Neural cell (in vitro differentiated cells): ENCODE results near the gene DBN1. TPM values are rescaled to one million over a fixed set of nuclear protein-coding genes. Genes with fewer than 3 reads are reported as not detected.

ENCODE experiments used
- H2AFZ ChIP-seq: fragments of 200-600, 300-800 bp; sonication (generic), shearing (Covaris generic); 2 replicates; pipeline ENCODE4 v1.6.0; 2014; ENCODE audit warnings: low read depth, mild to moderate bottlenecking, antibody characterized with exemption, low read length, moderate library complexity
- H3F3A ChIP-seq: fragments of 200-600 bp; shearing (Covaris generic); 2 replicates; pipeline ENCODE4 v1.6.1; 2016; ENCODE audit warnings: mild to moderate bottlenecking, moderate library complexity, mixed read lengths, antibody characterized with exemption, low read length; ENCODE audit not compliant: insufficient read depth, poor library complexity, severe bottlenecking
- H3K27ac ChIP-seq: fragments of 200-600, 300-800 bp; sonication (generic), shearing (Covaris generic); 2 replicates; pipeline ENCODE4 v1.5.1; 2014; ENCODE audit warnings: mild to moderate bottlenecking, low read length, moderate library complexity
- H3K27me3 ChIP-seq: fragments of 300-800, 200-600 bp; sonication (generic), shearing (Covaris generic); 2 replicates; pipeline ENCODE4 v1.6.0; 2014; ENCODE audit warnings: mild to moderate bottlenecking, low read depth, low read length, moderate library complexity; ENCODE audit not compliant: insufficient read depth
- H3K36me3 ChIP-seq: fragments of 300-800, 200-600 bp; sonication (generic), shearing (Covaris generic); 2 replicates; pipeline ENCODE4 v1.5.1; 2014; ENCODE audit warnings: mild to moderate bottlenecking, antibody characterized with exemption, low read length, moderate library complexity; ENCODE audit not compliant: insufficient read depth
- H3K4me2 ChIP-seq: fragments of 300-800, 200-600 bp; sonication (generic), shearing (Covaris generic); 2 replicates; pipeline ENCODE4 v1.6.0; 2014; ENCODE audit warnings: mild to moderate bottlenecking, low read length
- H3K4me3 ChIP-seq: fragments of 300-800, 200-600 bp; sonication (generic), shearing (Covaris generic); 2 replicates; pipeline ENCODE4 v1.5.1; 2014; ENCODE audit warnings: mild to moderate bottlenecking, low read length, moderate library complexity
- H3K79me2 ChIP-seq: fragments of 200-600 bp; shearing (Covaris generic); replicated peaks from 2 replicates; pipeline ENCODE4 v1.6.0; 2014; ENCODE audit warnings: mild to moderate bottlenecking, low read length, moderate library complexity; ENCODE audit not compliant: insufficient read depth
- H3K9ac ChIP-seq: fragments of 300-800, 200-600 bp; sonication (generic), shearing (Covaris generic); 2 replicates; pipeline ENCODE4 v1.6.1; 2016; ENCODE audit warnings: mild to moderate bottlenecking, low read length, mixed read lengths
- H3K9me2 ChIP-seq: fragments of 200-600 bp; shearing (Covaris generic); 2 replicates; pipeline ENCODE4 v1.6.1; 2016; ENCODE audit warnings: mild to moderate bottlenecking, low read length, mixed read lengths; ENCODE audit not compliant: insufficient read depth
- H3K9me3 ChIP-seq: fragments of 200-600, 300-800 bp; sonication (generic), shearing (Covaris generic); 2 replicates; pipeline ENCODE4 v1.6.1; 2016; ENCODE audit warnings: mild to moderate bottlenecking, mixed run types, low read length, moderate library complexity, mixed read lengths
- H4K20me1 ChIP-seq: fragments of 200-600 bp; shearing (Covaris generic); 2 replicates; pipeline ENCODE4 v1.6.1; 2016; ENCODE audit warnings: mild to moderate bottlenecking, mixed run types; ENCODE audit not compliant: insufficient read depth
- EP300 ChIP-seq: fragments of 450-650 bp; conservative IDR thresholded peaks from 2 replicates; pipeline ENCODE4 v1.6.1; 2014; ENCODE audit warnings: antibody characterized with exemption, mild to moderate bottlenecking, moderate library complexity; ENCODE audit not compliant: poor library complexity, severe bottlenecking
- EZH2 ChIP-seq: fragments of 200-600, 300-800 bp; shearing (Covaris generic), sonication (generic); IDR thresholded peaks from 2 replicates; pipeline ENCODE4 v1.6.1; 2014; ENCODE audit warnings: antibody characterized with exemption, low read length, borderline replicate concordance, mild to moderate bottlenecking; ENCODE audit not compliant: insufficient read depth, poor library complexity, severe bottlenecking
- MXI1 ChIP-seq: fragments of 450-650 bp; conservative IDR thresholded peaks from 2 replicates; pipeline ENCODE4 v1.6.1; 2014; ENCODE audit warnings: antibody characterized with exemption, mild to moderate bottlenecking; ENCODE audit not compliant: poor library complexity, severe bottlenecking
- POLR2AphosphoS5 ChIP-seq: IDR thresholded peaks from 2 replicates; pipeline ENCODE4 v1.6.1; 2012
- RAD21 ChIP-seq: fragments of 450-650 bp; conservative IDR thresholded peaks from 2 replicates; pipeline ENCODE4 v1.6.1; 2014; ENCODE audit warnings: antibody characterized with exemption, mild to moderate bottlenecking, moderate library complexity
- REST ChIP-seq: IDR thresholded peaks from 2 replicates; pipeline ENCODE4 v1.6.1; 2012; ENCODE audit warnings: borderline replicate concordance
- SMC3 ChIP-seq: fragments of 450-650 bp; conservative IDR thresholded peaks from 2 replicates; pipeline ENCODE4 v1.6.1; 2014; ENCODE audit warnings: antibody characterized with exemption, mild to moderate bottlenecking, moderate library complexity; ENCODE audit not compliant: poor library complexity
- TAF1 ChIP-seq: IDR thresholded peaks from 2 replicates; pipeline ENCODE4 v1.6.1; 2012; ENCODE audit warnings: low read depth
- polyA plus RNA-seq: library from polyadenylated mRNA; depleted of rRNA; stranded (reverse); fragments of >200 nt; gene quantifications from 2 replicates; pipeline ENCODE4 v1.2.3, GENCODE V29; 2014
- TF ChIP-seq, protein P1 (sequence below): fragments of 450-650 bp; IDR thresholded peaks from 2 replicates; pipeline ENCODE4 v1.5.1; 2014; ENCODE audit warnings: antibody characterized with exemption, mild to moderate bottlenecking, moderate library complexity; ENCODE audit not compliant: poor library complexity, severe bottlenecking

The DBN1 gene
- polyA plus RNA-seq, 1 donor from 2014 or later = 319 TPM

DNA sequence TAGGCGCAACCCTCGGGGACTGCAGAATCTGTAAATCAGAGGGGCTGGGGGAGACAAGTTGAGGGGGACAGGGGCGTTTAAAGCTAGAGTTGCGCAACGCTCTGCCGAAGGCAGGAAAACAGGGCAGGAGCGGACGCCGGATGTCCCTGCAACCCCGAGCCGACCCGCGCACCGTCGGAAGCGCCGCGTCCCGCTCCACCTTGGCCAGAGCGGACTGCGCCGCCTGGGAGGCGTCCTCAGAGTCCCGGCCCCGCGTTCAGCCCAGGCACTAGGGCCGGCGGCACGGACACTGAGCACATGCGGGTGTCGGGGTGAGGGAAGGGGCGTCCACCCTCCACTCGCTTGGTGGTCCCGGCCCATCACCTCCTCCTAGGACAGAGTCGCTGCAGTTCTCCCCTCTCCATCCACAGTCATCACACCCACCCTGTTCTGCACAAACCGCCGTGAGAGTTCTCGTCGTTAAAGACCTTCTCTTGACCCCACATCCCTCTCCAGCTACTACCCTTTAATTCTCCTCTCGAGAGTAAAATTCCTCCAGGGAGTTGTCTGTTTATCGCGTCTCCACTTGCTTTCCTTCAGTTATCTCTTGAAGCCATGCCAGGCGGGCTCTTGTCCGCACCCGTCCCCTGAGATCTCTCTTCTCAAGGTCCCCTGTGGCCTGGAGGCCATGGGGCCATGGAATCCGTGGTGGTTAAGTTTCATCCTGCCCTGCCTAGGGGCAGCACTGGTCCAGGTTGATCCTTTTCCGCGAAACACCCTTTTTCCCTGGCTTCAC is 24.8 kb upstream of the DBN1 start:
- Histone ChIP-seq H3K4me2 (no peak overlapping the region), H3K9ac (peak overlapping the region; percentile 88), H2AFZ (no peak overlapping the region), H3K9me3 (no peaks in the 10 kb centered on the region), H3K27me3 (peaks cover 6% of the 10 kb centered on the region), H3K79me2 (peaks cover 17% of the 10 kb centered on the region), H3K27ac (no peak overlapping the region), H4K20me1 (no peaks in the 10 kb centered on the region), H3F3A (no peaks in the 10 kb centered on the region), H3K9me2 (no peaks in the 10 kb centered on the region), H3K36me3 (no peaks in the 10 kb centered on the region), H3K4me3 (peak overlapping the region; percentile 90)
- TF ChIP-seq REST (no peak), POLR2AphosphoS5 (no peak), SMC3 (no peak), TAF1 (no peak), RAD21 (no peak)

DNA sequence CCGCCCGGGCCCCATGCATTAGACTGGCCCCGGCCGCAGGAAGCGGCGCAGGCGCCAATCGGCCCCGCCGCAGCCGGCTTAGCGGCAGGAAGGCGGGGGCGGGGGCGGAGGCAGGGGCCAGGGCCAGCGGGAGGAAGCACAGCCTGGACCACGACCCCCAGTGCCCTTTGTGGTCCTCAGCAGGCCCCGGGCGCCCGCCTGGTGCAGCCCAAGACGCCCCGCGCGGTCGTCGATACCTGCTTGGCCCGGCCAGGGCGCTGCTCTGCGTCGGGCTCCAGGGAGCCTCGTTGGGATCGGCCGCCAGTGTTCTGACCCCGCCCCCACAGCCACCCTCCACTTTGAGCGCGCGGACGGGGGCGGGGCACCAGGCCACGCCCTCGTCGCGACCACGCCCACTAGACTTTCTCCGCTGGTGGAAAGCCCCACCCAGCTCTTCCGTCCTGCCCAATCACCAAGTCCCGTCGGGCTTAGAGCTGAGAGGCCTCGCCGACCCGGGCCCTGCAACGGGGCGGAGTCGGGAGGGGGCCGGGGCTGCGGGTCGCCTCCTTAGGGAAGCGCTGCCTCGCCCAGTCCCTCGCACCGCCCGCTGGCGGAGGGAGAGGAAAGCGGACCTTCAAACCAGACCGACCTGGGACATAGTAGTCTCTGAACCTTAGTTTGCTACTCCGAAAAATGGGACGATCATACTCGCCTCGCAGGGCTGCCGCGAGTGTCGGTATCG is 24.0 kb upstream of the DBN1 start, which contains the start of gene PDLIM7:
Gene PDLIM7 (minus strand): TSS at position 313 of the 721 bp plus-strand sequence. CDS start 1,092 bp downstream, outside the sequence.
- Histone ChIP-seq H3K27ac (peak within 1 kb of the TSS; percentile 73), H3K79me2 (peaks cover 17% of the 10 kb centered on the region), H2AFZ (peak within 1 kb of the TSS; percentile 33), H3K27me3 (peaks cover 6% of the 10 kb centered on the region), H3K4me2 (peak within 1 kb of the TSS; percentile 96), H3K4me3 (peak within 1 kb of the TSS; percentile 90), H3K36me3 (no peaks in the 10 kb centered on the region), H3K9me3 (no peaks in the 10 kb centered on the region), H3K9me2 (no peaks in the 10 kb centered on the region), H3K9ac (peak within 1 kb of the TSS; percentile 88), H4K20me1 (no peaks in the 10 kb centered on the region), H3F3A (no peaks in the 10 kb centered on the region)
- TF ChIP-seq POLR2AphosphoS5 (peak; percentile 94), TAF1 (peak; percentile 76), SMC3 (peak; percentile 29), RAD21 (no peak), REST (peak; percentile 77), EP300 (peak; percentile 15), EZH2 (no peak), MXI1 (no peak)
- TF ChIP-seq, protein P1, sequence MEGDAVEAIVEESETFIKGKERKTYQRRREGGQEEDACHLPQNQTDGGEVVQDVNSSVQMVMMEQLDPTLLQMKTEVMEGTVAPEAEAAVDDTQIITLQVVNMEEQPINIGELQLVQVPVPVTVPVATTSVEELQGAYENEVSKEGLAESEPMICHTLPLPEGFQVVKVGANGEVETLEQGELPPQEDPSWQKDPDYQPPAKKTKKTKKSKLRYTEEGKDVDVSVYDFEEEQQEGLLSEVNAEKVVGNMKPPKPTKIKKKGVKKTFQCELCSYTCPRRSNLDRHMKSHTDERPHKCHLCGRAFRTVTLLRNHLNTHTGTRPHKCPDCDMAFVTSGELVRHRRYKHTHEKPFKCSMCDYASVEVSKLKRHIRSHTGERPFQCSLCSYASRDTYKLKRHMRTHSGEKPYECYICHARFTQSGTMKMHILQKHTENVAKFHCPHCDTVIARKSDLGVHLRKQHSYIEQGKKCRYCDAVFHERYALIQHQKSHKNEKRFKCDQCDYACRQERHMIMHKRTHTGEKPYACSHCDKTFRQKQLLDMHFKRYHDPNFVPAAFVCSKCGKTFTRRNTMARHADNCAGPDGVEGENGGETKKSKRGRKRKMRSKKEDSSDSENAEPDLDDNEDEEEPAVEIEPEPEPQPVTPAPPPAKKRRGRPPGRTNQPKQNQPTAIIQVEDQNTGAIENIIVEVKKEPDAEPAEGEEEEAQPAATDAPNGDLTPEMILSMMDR = peak; percentile 38
